Mammary epithelial cell (primary cell): ENCODE measurements around the gene WNK1.

Experiments
- CTCF ChIP-seq, 2 donors: IDR thresholded peaks in 1 of 2; conservative IDR thresholded peaks in 1 of 2; 2 replicates each; pipeline ENCODE4 v1.5.1; 2011 to 2012; ENCODE audit warnings: inconsistent platforms in 2 of 2, low read length in 2 of 2, mild to moderate bottlenecking in 2 of 2, control low read depth in 1 of 2, low read depth in 1 of 2; ENCODE audit not compliant: insufficient read depth in 1 of 2; ENCODE audit errors: extremely low read depth in 1 of 2
- EZH2 ChIP-seq: IDR thresholded peaks from 2 replicates; pipeline ENCODE4 v1.6.1; 2012; ENCODE audit warnings: low read length, inconsistent platforms, borderline replicate concordance

GRCh38 chr12:953776-954175 lies 201.4 kb downstream of the WNK1 start:
- TF ChIP-seq EZH2, result no peak
- no peak for TF ChIP-seq CTCF (conservative IDR thresholded peaks at IDR 0.05 in 1 of 2, IDR thresholded peaks at IDR 0.05 in 1 of 2; ENCODE audit: extremely low read depth in 1 of 2, insufficient read depth in 1 of 2, low read depth in 1 of 2, low read length in 2 of 2)
